Hematopoietic multipotent progenitor cell treated with erythropoietin and hydrocortisone succinate and interleukin-3 and kit ligand, for 8 days (in vitro differentiated cells): ENCODE results near the gene PAM16.

Source experiments
- DNase-seq: peaks from one replicate; pipeline ENCODE4 v3.0.0-alpha.2; 2015

PAM16 gene

GRCh38 chr16:4332623-4333307 is 18.4 kb downstream of the PAM16 start:
- DNase-seq: no peak

- DNase-seq: no peak
Measured at GRCh38 chr16:4332083-4332482, 19.0 kb downstream of the PAM16 start.

GRCh38 chr16:4330277-4330874 is 20.7 kb downstream of the PAM16 start:
- peak; percentile 57 for DNase-seq

- no peak for DNase-seq
Measured at GRCh38 chr16:4328782-4329775, 22.0 kb downstream of the PAM16 start.

GRCh38 chr16:4328046-4328781 is 22.9 kb downstream of the PAM16 start:
- DNase-seq: peak; percentile 67

- no peak for DNase-seq
Measured at GRCh38 chr16:4327386-4328045, 23.6 kb downstream of the PAM16 start.

- no peak for DNase-seq
Measured at GRCh38 chr16:4325253-4325758, 25.8 kb downstream of the PAM16 start.

- no peak for DNase-seq
Measured at GRCh38 chr16:4324492-4325252, 26.4 kb downstream of the PAM16 start.

- DNase-seq: no peak
Measured at GRCh38 chr16:4323845-4324488, 27.2 kb downstream of the PAM16 start.

GRCh38 chr16:4323071-4323844 is 27.9 kb downstream of the PAM16 start:
- no peak for DNase-seq

GRCh38 chr16:4322121-4323052 is 28.7 kb downstream of the PAM16 start:
- no peak for DNase-seq

- DNase-seq: no peak
Measured at GRCh38 chr16:4321286-4322120, 29.6 kb downstream of the PAM16 start.

- DNase-seq: no peak
Measured at GRCh38 chr16:4320571-4321137, 30.5 kb downstream of the PAM16 start.

GRCh38 chr16:4319454-4320421 is 31.4 kb downstream of the PAM16 start:
- peak; percentile 33 for DNase-seq

- DNase-seq: no peak
Measured at GRCh38 chr16:4318967-4319366, 32.2 kb downstream of the PAM16 start.

- no peak for DNase-seq
Measured at GRCh38 chr16:4318451-4318910, 32.6 kb downstream of the PAM16 start.
